Activated CD8-positive, alpha-beta T cell treated with anti-CD3 and anti-CD28 coated beads, Interleukin-2, amount 10 ng/mL, durations not matched to agents 7 days and 5 days (primary cell): Measurements from ENCODE around the gene GLYATL2. TPM values are rescaled to one million over a fixed set of nuclear protein-coding genes. Genes with fewer than 3 reads are reported as not detected.

Experiments used
- ATAC-seq: fragments of 150-1000 bp; cut with Tn5 transposase; one replicate; pipeline ENCODE4 v1.10.0; 2021; ENCODE audit warnings: moderate library complexity
- CTCF ChIA-PET: fragments of 350-600 bp; sonication (Branson Sonifier 250); formaldehyde crosslinking; loops from one replicate; lab custom pipeline; 2021; ENCODE audit warnings: antibody characterized with exemption; lab: Charles Lee
- POLR2A ChIA-PET: fragments of 350-600 bp; sonication (Branson Sonifier 250); formaldehyde crosslinking; loops from one replicate; lab custom pipeline; 2021; ENCODE audit warnings: antibody characterized with exemption; lab: Charles Lee
- DNase-seq: peaks from one replicate; pipeline ENCODE4 v3.0.0-alpha.2; 2020
- H3K27ac Mint-ChIP-seq: one replicate; pipeline ENCODE4 v1.8.0; 2021; ENCODE audit warnings: mild to moderate bottlenecking, mixed read lengths
- H3K27me3 Mint-ChIP-seq: one replicate; pipeline ENCODE4 v1.8.0; 2021; ENCODE audit warnings: low read depth, mixed read lengths
- H3K36me3 Mint-ChIP-seq: one replicate; pipeline ENCODE4 v1.8.0; 2021; ENCODE audit warnings: low read depth, mixed read lengths
- H3K4me1 Mint-ChIP-seq: one replicate; pipeline ENCODE4 v1.8.0; 2021; ENCODE audit warnings: low read depth, mixed read lengths
- H3K4me3 Mint-ChIP-seq: one replicate; pipeline ENCODE4 v1.8.0; 2021; ENCODE audit warnings: mild to moderate bottlenecking, mixed read lengths
- H3K9me3 Mint-ChIP-seq: one replicate; pipeline ENCODE4 v1.8.0; 2022; ENCODE audit warnings: mixed read lengths; ENCODE audit not compliant: insufficient read depth
- total RNA-seq, 2 experiments: library from RNA; stranded (reverse); gene quantifications; one replicate each; pipeline ENCODE4 v1.2.3, GENCODE V29; 2021

The GLYATL2 gene
- total RNA-seq, 2 experiments from 2014 or later = not detected

- H3K27me3 Mint-ChIP-seq = peaks cover 9% of the 10 kb centered on the region
- DNase-seq (no peak), ATAC-seq (no peak)
- no peaks in the 10 kb centered on the region for H3K4me1 Mint-ChIP-seq
- POLR2A ChIA-PET = no interaction called here
- no peaks in the 10 kb centered on the region for H3K9me3 Mint-ChIP-seq
- H3K4me3 Mint-ChIP-seq = no peak overlapping the region
- no peaks in the 10 kb centered on the region for H3K36me3 Mint-ChIP-seq
- H3K27ac Mint-ChIP-seq = no peak overlapping the region
- CTCF ChIA-PET = no interaction called here
Measured at GRCh38 chr11:58845386-58845785, 882 bp upstream of the GLYATL2 start.

GRCh38 chr11:58837707-58838388 lies 6.7 kb downstream of the GLYATL2 start:
- ChIA-PET POLR2A (no interaction called here), CTCF (no interaction called here)
- ATAC-seq = no peak
- Mint-ChIP-seq H3K36me3 (no peaks in the 10 kb centered on the region), H3K27ac (no peak overlapping the region), H3K4me3 (no peak overlapping the region), H3K27me3 (no peaks in the 10 kb centered on the region), H3K9me3 (no peaks in the 10 kb centered on the region), H3K4me1 (no peaks in the 10 kb centered on the region)
- DNase-seq = no peak

- H3K4me1 Mint-ChIP-seq = no peaks in the 10 kb centered on the region
- H3K27me3 Mint-ChIP-seq = peaks cover 2% of the 10 kb centered on the region
- no peak overlapping the region for H3K27ac Mint-ChIP-seq
- no peak for ATAC-seq
- ChIA-PET POLR2A (no interaction called here), CTCF (no interaction called here)
- no peak for DNase-seq
- H3K36me3 Mint-ChIP-seq = no peaks in the 10 kb centered on the region
- no peaks in the 10 kb centered on the region for H3K9me3 Mint-ChIP-seq
- H3K4me3 Mint-ChIP-seq = no peak overlapping the region
Measured at GRCh38 chr11:58832056-58832645, 12.4 kb downstream of the GLYATL2 start.

DNA sequence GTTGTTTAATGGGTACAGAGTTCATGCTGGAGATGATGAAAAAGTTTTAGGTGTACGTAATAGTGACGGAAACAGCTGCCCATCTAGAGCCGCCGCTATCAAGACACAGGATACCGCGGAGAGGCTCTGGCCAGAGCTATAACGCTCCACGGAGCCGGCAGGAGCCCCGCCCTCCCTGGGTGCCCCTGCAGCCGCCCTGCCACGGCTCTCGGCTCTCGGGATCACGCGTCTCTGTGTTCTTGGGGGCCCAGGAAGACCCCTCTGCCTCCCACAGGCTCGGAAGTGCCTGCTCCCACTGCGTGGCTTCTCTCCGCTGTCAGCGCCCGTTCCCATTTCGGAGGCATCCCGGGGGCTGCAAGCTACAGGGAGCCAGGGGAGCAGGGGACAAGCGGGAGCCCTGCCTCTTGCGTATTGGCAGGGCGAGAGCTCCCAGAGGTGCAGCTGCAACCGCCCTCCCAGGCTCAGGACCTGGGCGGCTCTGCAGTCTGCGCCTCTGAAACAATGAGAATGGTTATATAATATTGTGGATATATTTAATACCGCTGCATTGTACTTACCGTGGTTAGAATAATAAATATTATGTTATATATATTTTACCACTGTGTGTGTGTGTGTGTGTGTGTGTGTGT lies 13.7 kb downstream of the GLYATL2 start:
- Mint-ChIP-seq H3K36me3 (no peaks in the 10 kb centered on the region), H3K9me3 (no peaks in the 10 kb centered on the region), H3K4me1 (no peaks in the 10 kb centered on the region), H3K27me3 (peaks cover 2% of the 10 kb centered on the region), H3K4me3 (no peak overlapping the region), H3K27ac (no peak overlapping the region)
- ATAC-seq (no peak), DNase-seq (no peak)
- ChIA-PET CTCF (no interaction called here), POLR2A (no interaction called here)

- no peak for ATAC-seq
- DNase-seq = no peak
- peaks cover 6% of the 10 kb centered on the region for H3K27me3 Mint-ChIP-seq
- no peak overlapping the region for H3K4me3 Mint-ChIP-seq
- H3K36me3 Mint-ChIP-seq = no peaks in the 10 kb centered on the region
- POLR2A ChIA-PET = no interaction called here
- H3K4me1 Mint-ChIP-seq = no peaks in the 10 kb centered on the region
- no peaks in the 10 kb centered on the region for H3K9me3 Mint-ChIP-seq
- CTCF ChIA-PET = no interaction called here
- H3K27ac Mint-ChIP-seq = no peak overlapping the region
Measured at GRCh38 chr11:58829786-58830185, 14.7 kb downstream of the GLYATL2 start.

DNA sequence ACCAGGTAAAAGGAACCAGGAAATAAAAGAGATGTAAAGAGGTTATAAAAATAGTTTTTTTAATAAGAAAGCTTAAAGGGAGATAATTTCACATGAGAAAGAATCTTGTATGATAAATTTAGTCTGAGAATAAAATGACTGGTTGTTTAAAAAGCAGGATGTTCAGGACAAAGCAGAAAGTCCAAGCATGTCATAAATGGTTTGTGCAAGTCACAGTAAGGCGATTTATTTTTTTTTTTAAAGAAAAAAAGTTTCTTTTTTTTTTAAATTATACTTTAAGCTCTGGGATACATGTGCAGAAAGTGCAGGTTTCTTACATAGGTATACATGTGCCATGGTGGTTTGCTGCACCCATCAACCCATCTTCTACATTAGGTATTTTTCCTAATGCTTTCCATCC lies 30.8 kb downstream of the GLYATL2 start:
- ChIA-PET POLR2A (interaction anchor here (0.7 kb wide), 1 partner anchor 19 kb away, joined by 3 read pairs; no protein-coding TSS in a partner anchor), CTCF (no interaction called here)
- no peak overlapping the region for H3K27ac Mint-ChIP-seq

GRCh38 chr11:58811499-58811898 lies 33.0 kb downstream of the GLYATL2 start:
- ChIA-PET CTCF (no interaction called here), POLR2A (no interaction called here)
- H3K27ac Mint-ChIP-seq = no peak overlapping the region
- ATAC-seq (no peak), DNase-seq (no peak)
- H3K27me3 Mint-ChIP-seq = peaks cover 3% of the 10 kb centered on the region
- H3K9me3 Mint-ChIP-seq = peaks cover 11% of the 10 kb centered on the region
- no peaks in the 10 kb centered on the region for H3K4me1 Mint-ChIP-seq
- no peak overlapping the region for H3K4me3 Mint-ChIP-seq
- no peaks in the 10 kb centered on the region for H3K36me3 Mint-ChIP-seq

More for the DNA sequence above, 30.8 kb downstream of the GLYATL2 start:
- ATAC-seq = no peak
- Mint-ChIP-seq H3K9me3 (peaks cover 11% of the 10 kb centered on the region), H3K36me3 (no peaks in the 10 kb centered on the region), H3K4me3 (no peak overlapping the region), H3K27me3 (peaks cover 3% of the 10 kb centered on the region), H3K4me1 (no peaks in the 10 kb centered on the region)
- DNase-seq = no peak

DNA sequence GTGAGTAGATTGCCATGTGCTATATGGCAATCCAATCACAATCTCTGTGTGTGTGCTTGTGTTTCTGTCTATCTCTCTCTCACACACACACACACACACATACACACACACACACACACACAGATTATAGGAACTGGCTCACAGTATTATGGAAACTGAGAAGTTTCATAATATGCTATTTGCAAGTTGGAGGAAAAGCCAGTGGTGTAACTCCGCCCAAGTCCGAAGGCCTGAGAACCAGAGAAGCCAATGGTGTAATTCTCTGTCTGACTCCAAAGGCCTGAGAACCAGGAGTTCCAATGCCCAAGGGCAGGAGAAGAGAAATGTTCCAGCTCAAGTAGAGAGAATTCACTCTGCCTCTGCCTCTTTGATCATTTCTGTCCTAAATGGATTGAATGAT lies 37.2 kb downstream of the GLYATL2 start:
- CTCF ChIA-PET = no interaction called here
- H3K36me3 Mint-ChIP-seq = no peaks in the 10 kb centered on the region
- peaks cover 3% of the 10 kb centered on the region for H3K27me3 Mint-ChIP-seq
- H3K4me1 Mint-ChIP-seq = no peaks in the 10 kb centered on the region
- DNase-seq = no peak
- H3K27ac Mint-ChIP-seq = no peak overlapping the region
- no peak for ATAC-seq
- H3K9me3 Mint-ChIP-seq = no peaks in the 10 kb centered on the region
- no peak overlapping the region for H3K4me3 Mint-ChIP-seq
- POLR2A ChIA-PET = no interaction called here

GRCh38 chr11:58805065-58805464 lies 39.4 kb downstream of the GLYATL2 start:
- DNase-seq (no peak), ATAC-seq (no peak)
- Mint-ChIP-seq H3K36me3 (no peaks in the 10 kb centered on the region), H3K4me3 (no peak overlapping the region), H3K27me3 (peaks cover 3% of the 10 kb centered on the region), H3K9me3 (no peaks in the 10 kb centered on the region), H3K27ac (no peak overlapping the region), H3K4me1 (no peaks in the 10 kb centered on the region)
- ChIA-PET POLR2A (no interaction called here), CTCF (no interaction called here)

DNA sequence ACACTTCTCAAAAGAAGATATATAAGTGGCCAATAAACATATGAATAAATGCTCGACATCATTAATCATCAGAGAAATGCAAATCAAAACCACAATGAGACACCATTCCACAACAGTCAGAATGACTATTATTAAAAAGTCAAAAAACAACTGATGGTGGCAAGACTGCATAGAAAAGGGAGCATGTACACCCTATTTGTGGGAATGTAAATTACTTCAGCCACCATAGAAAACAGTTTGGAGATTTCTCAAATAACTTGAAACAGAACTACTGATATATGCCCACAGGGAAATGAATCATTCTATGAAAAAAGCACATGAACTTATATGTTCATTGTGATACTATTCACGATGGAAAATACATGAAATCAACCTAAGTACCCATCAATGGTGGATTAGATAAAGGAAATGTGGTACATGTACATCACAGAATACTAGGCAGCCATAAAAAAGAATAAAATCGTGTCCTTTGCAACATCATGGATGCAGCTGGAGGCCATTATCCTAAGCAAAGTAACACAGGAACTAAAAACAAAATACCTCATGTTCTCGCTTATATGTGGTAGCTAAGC lies 42.4 kb downstream of the GLYATL2 start:
- CTCF ChIA-PET = no interaction called here
- H3K4me1 Mint-ChIP-seq = no peaks in the 10 kb centered on the region
- no peak overlapping the region for H3K27ac Mint-ChIP-seq
- no peak overlapping the region for H3K4me3 Mint-ChIP-seq
- DNase-seq (no peak), ATAC-seq (no peak)
- peaks cover 3% of the 10 kb centered on the region for H3K27me3 Mint-ChIP-seq
- H3K9me3 Mint-ChIP-seq = no peaks in the 10 kb centered on the region
- POLR2A ChIA-PET = no interaction called here
- no peaks in the 10 kb centered on the region for H3K36me3 Mint-ChIP-seq

DNA sequence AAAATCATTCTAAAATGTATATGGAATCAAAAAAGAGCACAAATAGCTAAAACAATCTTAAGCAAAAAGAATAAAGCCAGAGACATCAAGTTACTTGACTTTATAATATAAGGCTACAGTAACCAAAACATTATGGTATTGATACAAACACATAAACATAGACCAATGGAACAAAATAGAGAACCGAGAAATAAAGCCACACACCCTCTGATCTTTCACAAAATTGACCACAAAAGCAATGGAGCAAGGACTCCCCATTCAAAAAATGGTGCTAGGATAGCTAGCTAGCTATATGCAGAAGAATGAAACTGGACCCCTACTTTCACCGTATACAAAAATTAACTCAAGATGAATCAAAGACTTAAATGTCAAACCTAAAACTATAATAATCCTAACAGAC lies 43.2 kb downstream of the GLYATL2 start:
- DNase-seq (no peak), ATAC-seq (no peak)
- Mint-ChIP-seq H3K27me3 (peaks cover 4% of the 10 kb centered on the region), H3K9me3 (no peaks in the 10 kb centered on the region), H3K36me3 (no peaks in the 10 kb centered on the region), H3K27ac (no peak overlapping the region), H3K4me1 (no peaks in the 10 kb centered on the region), H3K4me3 (no peak overlapping the region)
- CTCF ChIA-PET = no interaction called here
- POLR2A ChIA-PET = no interaction called here

DNA sequence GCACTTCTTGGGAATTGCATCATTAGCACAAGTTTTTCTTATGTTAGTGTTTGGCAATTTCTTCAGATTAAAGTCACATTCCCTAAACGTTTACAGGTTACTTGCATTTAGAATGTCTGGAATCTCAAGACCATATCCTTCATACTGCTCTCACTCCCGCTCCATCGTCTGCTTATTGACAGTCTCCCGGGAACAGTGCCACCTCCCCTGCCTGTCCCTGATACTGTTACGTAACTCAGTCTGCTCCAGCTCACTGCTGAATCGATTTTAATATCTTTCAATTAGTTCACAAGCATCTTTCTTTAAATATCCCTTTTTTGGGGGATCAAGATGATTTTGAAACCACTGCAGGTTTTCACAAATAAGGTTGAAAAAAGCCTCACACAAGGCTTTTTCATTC lies 48.2 kb downstream of the GLYATL2 start:
- no peaks in the 10 kb centered on the region for H3K36me3 Mint-ChIP-seq
- ATAC-seq (no peak), DNase-seq (no peak)
- no peak overlapping the region for H3K27ac Mint-ChIP-seq
- H3K4me1 Mint-ChIP-seq = no peaks in the 10 kb centered on the region
- ChIA-PET CTCF (interaction anchor here (3.0 kb wide), 1 partner anchor 8 kb away, joined by 10 read pairs; no protein-coding TSS in a partner anchor), POLR2A (no interaction called here)
- no peak overlapping the region for H3K4me3 Mint-ChIP-seq
- H3K27me3 Mint-ChIP-seq = peaks cover 14% of the 10 kb centered on the region
- H3K9me3 Mint-ChIP-seq = peaks cover 8% of the 10 kb centered on the region
